C4-2B (cell line): ENCODE results near the gene SMARCD2.

Source experiments
- CTCF ChIP-seq: fragments of 450-650 bp; conservative IDR thresholded peaks from 2 replicates; pipeline ENCODE4 v1.5.1; 2017; ENCODE audit warnings: mild to moderate bottlenecking
- ZFX ChIP-seq: fragments of 450-650 bp; IDR thresholded peaks from 2 replicates; pipeline ENCODE4 v1.6.1; 2017

DNA sequence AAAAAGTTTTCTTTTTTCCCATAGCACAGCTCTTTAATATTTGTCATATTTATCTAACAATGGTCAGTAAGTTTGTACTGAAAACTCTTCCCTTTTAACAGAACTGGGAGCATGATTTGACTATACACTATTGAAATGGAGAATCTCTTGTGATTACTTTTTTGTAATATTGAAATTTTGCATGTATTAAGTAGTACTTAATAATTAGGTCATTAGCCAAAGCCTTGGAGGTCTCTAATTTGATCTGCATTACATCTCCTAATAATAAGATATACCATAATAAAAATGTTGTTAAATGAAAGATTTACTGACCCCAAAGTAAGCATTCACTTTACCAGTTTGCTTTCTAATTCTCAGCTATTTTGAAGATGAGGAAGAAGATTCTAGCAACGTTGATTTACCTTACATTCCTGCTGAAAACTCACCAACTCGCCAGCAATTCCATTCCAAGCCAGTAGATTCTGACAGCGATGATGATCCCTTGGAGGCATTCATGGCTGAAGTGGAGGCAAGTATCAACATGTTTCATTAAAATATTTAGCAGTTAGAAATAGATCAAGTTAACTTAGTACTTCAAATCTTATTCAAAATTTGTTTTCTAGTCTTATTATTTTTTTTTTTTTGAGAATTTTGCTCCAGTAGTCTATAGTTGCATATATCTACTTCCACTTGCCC is 50.3 kb downstream of the SMARCD2 start:
- TF ChIP-seq CTCF, result no peak
- TF ChIP-seq ZFX, result no peak
